Ovary (tissue), 3 donors: Measurements from ENCODE around the gene GARIN5A.

Experiments
- CTCF ChIP-seq, 3 donors: fragments of 450-650 bp in 2 of 3; fragments of 200-600 bp in 1 of 3; IDR thresholded peaks; one replicate each; pipeline versions ENCODE4 v1.5.1 to v1.8.0; 2016 to 2022; ENCODE audit warnings: antibody characterized with exemption in 3 of 3, mild to moderate bottlenecking in 1 of 3
- POLR2A ChIP-seq: fragments of 450-650 bp; IDR thresholded peaks from one replicate; pipeline ENCODE4 v1.6.1; 2017; ENCODE audit warnings: antibody characterized with exemption, mild to moderate bottlenecking, moderate library complexity
- donor health status: DM: no; HTN: no; CAD: no.

GRCh38 chr19:50475736-50476223 is 868 bp downstream of the GARIN5A start:
- TF ChIP-seq CTCF (IDR thresholded peaks at IDR 0.05) (no peak), POLR2A (no peak)
